ENCODE data around the gene TUBB1.
A peak's percentile ranks its signal among the peaks of the same experiment; 100 is the strongest.

TUBB1 gene

GRCh38 chr20:58996226-58996611, 23.0 kb upstream of the TUBB1 start:
- Histone ChIP-seq H3K36me3 (ENCODE audit: control insufficient read depth in 1 of 2, insufficient read depth in 2 of 2, low read length in 2 of 2) (peaks cover 61 to 88% of the 10 kb centered on the region in 2 donors), H3K27me3 (ENCODE audit: control insufficient read depth in 1 of 2, insufficient read depth in 2 of 2, low read length in 2 of 2) (no peaks in the 10 kb centered on the region)

GRCh38 chr20:58997141-58997770, 22.0 kb upstream of the TUBB1 start:
- Histone ChIP-seq H3K36me3 (ENCODE audit: control insufficient read depth in 1 of 2, insufficient read depth in 2 of 2, low read length in 2 of 2) (peaks cover 60 to 88% of the 10 kb centered on the region in 2 donors), H3K4me3 (ENCODE audit: low read depth in 1 of 2, low read length in 2 of 2) (no peak overlapping the region), H3K4me1 (ENCODE audit: control insufficient read depth in 1 of 2, insufficient read depth in 2 of 2, low read length in 2 of 2) (no peaks in the 10 kb centered on the region), H3K9me3 (ENCODE audit: control insufficient read depth in 1 of 2, low read length in 2 of 2) (no peaks in the 10 kb centered on the region), H3K9ac (ENCODE audit: low read depth in 1 of 2, low read length in 2 of 2) (no peak overlapping the region), H3K27ac (ENCODE audit: low read depth, low read length) (no peak overlapping the region), H3K27me3 (ENCODE audit: control insufficient read depth in 1 of 2, insufficient read depth in 2 of 2, low read length in 2 of 2) (no peaks in the 10 kb centered on the region)

More at GRCh38 chr20:58996226-58996611, 23.0 kb upstream of the TUBB1 start:
- Histone ChIP-seq H3K9me3 (ENCODE audit: control insufficient read depth in 1 of 2, low read length in 2 of 2) (no peaks in the 10 kb centered on the region), H3K27ac (ENCODE audit: low read depth, low read length) (no peak overlapping the region), H3K4me1 (ENCODE audit: control insufficient read depth in 1 of 2, insufficient read depth in 2 of 2, low read length in 2 of 2) (no peaks in the 10 kb centered on the region), H3K9ac (ENCODE audit: low read depth in 1 of 2, low read length in 2 of 2) (no peak overlapping the region), H3K4me3 (ENCODE audit: low read depth in 1 of 2, low read length in 2 of 2) (no peak overlapping the region)

GRCh38 chr20:58998656-58999055, 20.6 kb upstream of the TUBB1 start:
- Histone ChIP-seq H3K27ac (ENCODE audit: low read depth, low read length) (no peak overlapping the region), H3K27me3 (ENCODE audit: control insufficient read depth in 1 of 2, insufficient read depth in 2 of 2, low read length in 2 of 2) (no peaks in the 10 kb centered on the region), H3K4me1 (ENCODE audit: control insufficient read depth in 1 of 2, insufficient read depth in 2 of 2, low read length in 2 of 2) (peaks cover 2 to 4% of the 10 kb centered on the region in 2 donors), H3K9ac (ENCODE audit: low read depth in 1 of 2, low read length in 2 of 2) (no peak overlapping the region), H3K4me3 (ENCODE audit: low read depth in 1 of 2, low read length in 2 of 2) (no peak overlapping the region), H3K36me3 (ENCODE audit: control insufficient read depth in 1 of 2, insufficient read depth in 2 of 2, low read length in 2 of 2) (peaks cover 46 to 86% of the 10 kb centered on the region in 2 donors), H3K9me3 (ENCODE audit: control insufficient read depth in 1 of 2, low read length in 2 of 2) (no peaks in the 10 kb centered on the region)

- Histone ChIP-seq H3K27ac (ENCODE audit: low read depth, low read length) (no peak overlapping the region), H3K27me3 (ENCODE audit: control insufficient read depth in 1 of 2, insufficient read depth in 2 of 2, low read length in 2 of 2) (no peaks in the 10 kb centered on the region), H3K36me3 (ENCODE audit: control insufficient read depth in 1 of 2, insufficient read depth in 2 of 2, low read length in 2 of 2) (peaks cover 36 to 75% of the 10 kb centered on the region in 2 donors), H3K9me3 (ENCODE audit: control insufficient read depth in 1 of 2, low read length in 2 of 2) (no peaks in the 10 kb centered on the region), H3K4me1 (ENCODE audit: control insufficient read depth in 1 of 2, insufficient read depth in 2 of 2, low read length in 2 of 2) (peaks cover 18 to 19% of the 10 kb centered on the region in 2 donors), H3K9ac (ENCODE audit: low read depth in 1 of 2, low read length in 2 of 2) (no peak overlapping the region), H3K4me3 (ENCODE audit: low read depth in 1 of 2, low read length in 2 of 2) (no peak overlapping the region)
Measured at GRCh38 chr20:59000326-59000725, 18.9 kb upstream of the TUBB1 start.

GRCh38 chr20:59001068-59001448, 18.2 kb upstream of the TUBB1 start:
- H3K4me1 ChIP-seq (ENCODE audit: control insufficient read depth in 1 of 2, insufficient read depth in 2 of 2, low read length in 2 of 2): peaks cover 25 to 26% of the 10 kb centered on the region in 2 donors
- H3K4me3 ChIP-seq (ENCODE audit: low read depth in 1 of 2, low read length in 2 of 2): no peak overlapping the region
- no peaks in the 10 kb centered on the region for H3K9me3 ChIP-seq (ENCODE audit: control insufficient read depth in 1 of 2, low read length in 2 of 2)
- peaks cover 31 to 68% of the 10 kb centered on the region in 2 donors for H3K36me3 ChIP-seq (ENCODE audit: control insufficient read depth in 1 of 2, insufficient read depth in 2 of 2, low read length in 2 of 2)
- no peak overlapping the region for H3K27ac ChIP-seq (ENCODE audit: low read depth, low read length)
- no peaks in the 10 kb centered on the region for H3K27me3 ChIP-seq (ENCODE audit: control insufficient read depth in 1 of 2, insufficient read depth in 2 of 2, low read length in 2 of 2)
- no peak overlapping the region for H3K9ac ChIP-seq (ENCODE audit: low read depth in 1 of 2, low read length in 2 of 2)

GRCh38 chr20:59001449-59002171, 17.6 kb upstream of the TUBB1 start:
- Histone ChIP-seq H3K4me3 (ENCODE audit: low read depth in 1 of 2, low read length in 2 of 2) (no peak overlapping the region), H3K27ac (ENCODE audit: low read depth, low read length) (no peak overlapping the region), H3K9me3 (ENCODE audit: control insufficient read depth in 1 of 2, low read length in 2 of 2) (no peaks in the 10 kb centered on the region), H3K9ac (ENCODE audit: low read depth in 1 of 2, low read length in 2 of 2) (no peak overlapping the region), H3K36me3 (ENCODE audit: control insufficient read depth in 1 of 2, insufficient read depth in 2 of 2, low read length in 2 of 2) (peaks cover 25 to 63% of the 10 kb centered on the region in 2 donors), H3K27me3 (ENCODE audit: control insufficient read depth in 1 of 2, insufficient read depth in 2 of 2, low read length in 2 of 2) (no peaks in the 10 kb centered on the region), H3K4me1 (ENCODE audit: control insufficient read depth in 1 of 2, insufficient read depth in 2 of 2, low read length in 2 of 2) (peaks cover 25 to 31% of the 10 kb centered on the region in 2 donors)

GRCh38 chr20:59002388-59002787, 16.8 kb upstream of the TUBB1 start:
- H3K27me3 ChIP-seq (ENCODE audit: control insufficient read depth in 1 of 2, insufficient read depth in 2 of 2, low read length in 2 of 2): no peaks in the 10 kb centered on the region
- H3K9ac ChIP-seq (ENCODE audit: low read depth in 1 of 2, low read length in 2 of 2): no peak overlapping the region
- peaks cover 18 to 58% of the 10 kb centered on the region in 2 donors for H3K36me3 ChIP-seq (ENCODE audit: control insufficient read depth in 1 of 2, insufficient read depth in 2 of 2, low read length in 2 of 2)
- no peak overlapping the region for H3K4me3 ChIP-seq (ENCODE audit: low read depth in 1 of 2, low read length in 2 of 2)
- H3K9me3 ChIP-seq (ENCODE audit: control insufficient read depth in 1 of 2, low read length in 2 of 2): no peaks in the 10 kb centered on the region
- H3K27ac ChIP-seq (ENCODE audit: low read depth, low read length): no peak overlapping the region
- H3K4me1 ChIP-seq (ENCODE audit: control insufficient read depth in 1 of 2, insufficient read depth in 2 of 2, low read length in 2 of 2): peaks cover 26 to 32% of the 10 kb centered on the region in 2 donors

- H3K27ac ChIP-seq (ENCODE audit: low read depth, low read length): no peak overlapping the region
- H3K36me3 ChIP-seq (ENCODE audit: control insufficient read depth in 1 of 2, insufficient read depth in 2 of 2, low read length in 2 of 2): peaks cover 13 to 52% of the 10 kb centered on the region in 2 donors
- no peaks in the 10 kb centered on the region for H3K9me3 ChIP-seq (ENCODE audit: control insufficient read depth in 1 of 2, low read length in 2 of 2)
- H3K4me3 ChIP-seq (ENCODE audit: low read depth in 1 of 2, low read length in 2 of 2): no peak overlapping the region
- H3K9ac ChIP-seq (ENCODE audit: low read depth in 1 of 2, low read length in 2 of 2): no peak overlapping the region
- H3K27me3 ChIP-seq (ENCODE audit: control insufficient read depth in 1 of 2, insufficient read depth in 2 of 2, low read length in 2 of 2): no peaks in the 10 kb centered on the region
- H3K4me1 ChIP-seq (ENCODE audit: control insufficient read depth in 1 of 2, insufficient read depth in 2 of 2, low read length in 2 of 2): peaks cover 32 to 37% of the 10 kb centered on the region in 2 donors
Measured at GRCh38 chr20:59002874-59003399, 16.3 kb upstream of the TUBB1 start.

GRCh38 chr20:59003836-59004492, 15.3 kb upstream of the TUBB1 start:
- H3K9me3 ChIP-seq (ENCODE audit: control insufficient read depth in 1 of 2, low read length in 2 of 2): no peaks in the 10 kb centered on the region
- H3K36me3 ChIP-seq (ENCODE audit: control insufficient read depth in 1 of 2, insufficient read depth in 2 of 2, low read length in 2 of 2): peaks cover 13 to 46% of the 10 kb centered on the region in 2 donors
- peaks cover 38 to 46% of the 10 kb centered on the region in 2 donors for H3K4me1 ChIP-seq (ENCODE audit: control insufficient read depth in 1 of 2, insufficient read depth in 2 of 2, low read length in 2 of 2)
- H3K27me3 ChIP-seq (ENCODE audit: control insufficient read depth in 1 of 2, insufficient read depth in 2 of 2, low read length in 2 of 2): no peaks in the 10 kb centered on the region
- peak overlapping the region; percentile 17 to 89 for H3K4me3 ChIP-seq (ENCODE audit: low read depth in 1 of 2, low read length in 2 of 2)
- H3K9ac ChIP-seq (ENCODE audit: low read depth in 1 of 2, low read length in 2 of 2): peak overlapping the region in 1 of 2 donors; percentile 96
- H3K27ac ChIP-seq (ENCODE audit: low read depth, low read length): peak overlapping the region; percentile 39

- no peaks in the 10 kb centered on the region for H3K9me3 ChIP-seq (ENCODE audit: control insufficient read depth in 1 of 2, low read length in 2 of 2)
- peaks cover 13 to 41% of the 10 kb centered on the region in 2 donors for H3K36me3 ChIP-seq (ENCODE audit: control insufficient read depth in 1 of 2, insufficient read depth in 2 of 2, low read length in 2 of 2)
- peaks cover 38 to 46% of the 10 kb centered on the region in 2 donors for H3K4me1 ChIP-seq (ENCODE audit: control insufficient read depth in 1 of 2, insufficient read depth in 2 of 2, low read length in 2 of 2)
- H3K9ac ChIP-seq (ENCODE audit: low read depth in 1 of 2, low read length in 2 of 2): peak overlapping the region in 1 of 2 donors; percentile 96
- no peaks in the 10 kb centered on the region for H3K27me3 ChIP-seq (ENCODE audit: control insufficient read depth in 1 of 2, insufficient read depth in 2 of 2, low read length in 2 of 2)
- peak overlapping the region; percentile 17 to 89 for H3K4me3 ChIP-seq (ENCODE audit: low read depth in 1 of 2, low read length in 2 of 2)
- H3K27ac ChIP-seq (ENCODE audit: low read depth, low read length): peak overlapping the region; percentile 39
Measured at GRCh38 chr20:59004493-59004762, 14.8 kb upstream of the TUBB1 start.

Measured in duodenal mucosa (tissue), 2 donors.